H1 (cell line): ENCODE measurements around the gene DEDD. TPM values are rescaled to one million over a fixed set of nuclear protein-coding genes. Genes with fewer than 3 reads are reported as not detected.
A peak's percentile ranks its signal among the peaks of the same experiment; 100 is the strongest.

Experiments used
- ASH2L ChIP-seq: fragments of 200-600, 300-600 bp; sonication (generic); IDR thresholded peaks from one replicate; pipeline ENCODE4 v1.7.1; 2017; ENCODE audit warnings: low read length
- CHD7 ChIP-seq: fragments of 300-600 bp; sonication (generic); IDR thresholded peaks from 2 replicates; pipeline ENCODE4 v1.7.1; 2012; ENCODE audit warnings: low read length, moderate library complexity, mild to moderate bottlenecking, inconsistent platforms; ENCODE audit not compliant: insufficient replicate concordance
- CREB1 ChIP-seq: IDR thresholded peaks from 2 replicates; pipeline ENCODE4 v1.6.1; 2012; ENCODE audit warnings: inconsistent platforms
- GABPA ChIP-seq: IDR thresholded peaks from 2 replicates; pipeline ENCODE4 v1.6.1; 2011; ENCODE audit warnings: mild to moderate bottlenecking, low read length, moderate library complexity, borderline replicate concordance; ENCODE audit not compliant: insufficient read depth
- POLR2A ChIP-seq, 2 experiments: IDR thresholded peaks; 1 replicate in 1 of 2; 2 replicates in 1 of 2; pipeline ENCODE4 v1.6.1; 2011; ENCODE audit warnings: low read depth in 2 of 2, low read length in 2 of 2, mild to moderate bottlenecking in 2 of 2; ENCODE audit errors: control extremely low read depth in 1 of 2
- SIX5 ChIP-seq: IDR thresholded peaks from 2 replicates; pipeline ENCODE4 v1.6.1; 2011; ENCODE audit warnings: mild to moderate bottlenecking, low read depth, low read length
- SP1 ChIP-seq: IDR thresholded peaks from 2 replicates; pipeline ENCODE4 v1.6.1; 2011; ENCODE audit warnings: low read depth, low read length
- SP4 ChIP-seq: IDR thresholded peaks from 2 replicates; pipeline ENCODE4 v1.6.1; 2012; ENCODE audit warnings: low read length, inconsistent platforms
- TBP ChIP-seq: IDR thresholded peaks from 2 replicates; pipeline ENCODE4 v1.6.1; 2011; ENCODE audit warnings: low read depth, low read length, improper control_type of control experiment
- TCF12 ChIP-seq: IDR thresholded peaks from 2 replicates; pipeline ENCODE4 v1.6.1; 2011; ENCODE audit warnings: low read depth, mild to moderate bottlenecking, low read length
- YY1 ChIP-seq: IDR thresholded peaks from 2 replicates; pipeline ENCODE4 v1.6.1; 2011; ENCODE audit warnings: low read depth, mild to moderate bottlenecking, low read length
- polyA plus RNA-seq, 7 experiments: library from polyadenylated mRNA; depleted of rRNA in 3 of 7; stranded (reverse) in 5 of 7; unstranded in 2 of 7; fragments of >200 nt in 5 of 7; fragments of 200-250 nt in 2 of 7; gene quantifications; 1 replicate in 5 of 7; 2 replicates in 1 of 7; 4 replicates in 1 of 7; pipeline versions ENCODE4 v1.2.1 to v1.2.3, GENCODE V29; 2011 to 2013; ENCODE audit warnings: missing spikeins in 2 of 7, mixed read lengths in 2 of 7
- total RNA-seq: library from RNA; stranded (reverse); fragmentation: NEBNext Ultra II Directional; extraction: Animal tissue kit (Norgen Biotek cat#: 25700); gene quantifications from 2 replicates; pipeline ENCODE4 v1.2.1, GENCODE V29; 2021

DEDD gene
- total and polyA plus RNA-seq, 2 of the 8 experiments (the other 6 are each of a cell fraction or from before 2014, with no cell fraction given) = 42.6 to 55.9 TPM

- peak; percentile 20 for TF ChIP-seq CHD7
- TF ChIP-seq TCF12 = 0 out of 2 replicates have a peak, but pooled peaks have one; percentile 12
- no peak for TF ChIP-seq GABPA
- TF ChIP-seq SP1 = 0 out of 2 replicates have a peak, but pooled peaks have one; percentile 60
- TF ChIP-seq TBP = peak; percentile 67
- TF ChIP-seq ASH2L = peak; percentile 35
- 0 out of 2 replicates have a peak, but pooled peaks have one; percentile 33 for TF ChIP-seq CREB1
- peak; percentile 99 for TF ChIP-seq YY1
- TF ChIP-seq POLR2A (IDR thresholded peaks at IDR 0.05; ENCODE audit: control extremely low read depth in 1 of 2, low read depth in 2 of 2, low read length in 2 of 2) = peak; percentile 59 to 71
- peak; percentile 62 for TF ChIP-seq SIX5
- no peak; the same call in 1 of the 2 replicates for TF ChIP-seq SP4
Measured at GRCh38 chr1:161132410-161133219, at the start of gene DEDD (continued).
